ENCODE measurements around the gene GNA12. TPM values are rescaled to one million over a fixed set of nuclear protein-coding genes. Genes with fewer than 3 reads are reported as not detected.
"Not testable (repeated sequence)": the region's sequence is repeated elsewhere in the genome, so short reads cannot be mapped to it uniquely, and the experiment has no call there.

The GNA12 gene
- total and polyA plus RNA-seq, 4 donors = 21.4 to 56.6 (median 42.3) TPM

- not testable (repeated sequence) for H3K27ac ChIP-seq (ENCODE audit: low read depth in 1 of 2, low read length in 2 of 2); H3K4me3 ChIP-seq (ENCODE audit: low read length in 2 of 2); ATAC-seq (ENCODE audit: low FRiP score); H3K9me3 ChIP-seq (ENCODE audit: control insufficient read depth, low read length); H3K36me3 ChIP-seq (ENCODE audit: control insufficient read depth in 1 of 2, insufficient read depth in 2 of 2, low read length in 1 of 2); H3K4me1 ChIP-seq (ENCODE audit: control insufficient read depth in 1 of 2, insufficient read depth in 2 of 2, low read length in 2 of 2); DNase-seq; H3K27me3 ChIP-seq (ENCODE audit: control insufficient read depth in 1 of 2, insufficient read depth in 2 of 2, low read length in 1 of 2)
- WGBS, 2 donors = 43 to 54% methylated on average over 51 to 64 of the region's 64 CpGs
- intact Hi-C loops (cut with DNase I) = loop anchor here (5.0 kb wide), 2 partner anchors 107 to 227 kb away; no protein-coding TSS in a partner anchor
Observed at GRCh38 chr7:2679135-2680127, 164.7 kb downstream of the GNA12 start.

- H3K9me3 ChIP-seq (ENCODE audit: control insufficient read depth, low read length); H3K4me3 ChIP-seq (ENCODE audit: low read length in 2 of 2); H3K4me1 ChIP-seq (ENCODE audit: control insufficient read depth in 1 of 2, insufficient read depth in 2 of 2, low read length in 2 of 2); intact Hi-C loops (cut with DNase I); H3K27me3 ChIP-seq (ENCODE audit: control insufficient read depth in 1 of 2, insufficient read depth in 2 of 2, low read length in 1 of 2); DNase-seq; H3K36me3 ChIP-seq (ENCODE audit: control insufficient read depth in 1 of 2, insufficient read depth in 2 of 2, low read length in 1 of 2); ATAC-seq (ENCODE audit: low FRiP score); H3K27ac ChIP-seq (ENCODE audit: low read depth in 1 of 2, low read length in 2 of 2): not testable (repeated sequence)
- WGBS, 2 donors = 82 to 84% methylated on average over 13 to 15 of the region's 15 CpGs
Observed at GRCh38 chr7:2678454-2678853, 165.7 kb downstream of the GNA12 start.

Other genes with a start within 250 kb of the GNA12 start
- 10 to 100 TPM; 58.9 to 79.9 TPM for gene TTYH3, start 212.3 kb downstream of the GNA12 start, total RNA-seq
- gene TTYH3, start 212.3 kb downstream of the GNA12 start, polyA plus RNA-seq = 10 to 100 TPM; 10.5 to 14.9 TPM
- 1 to 10 TPM; 1.1 to 2.0 TPM for gene AMZ1, start 156.1 kb downstream of the GNA12 start, total RNA-seq
- under 1 TPM in 1 of 2 donors, not detected in 1; 0.13 TPM for gene AMZ1, start 156.1 kb downstream of the GNA12 start, polyA plus RNA-seq
- 1 to 10 TPM; 1.8 to 1.9 TPM for gene CARD11, start 199.6 kb upstream of the GNA12 start, total RNA-seq
- gene CARD11, start 199.6 kb upstream of the GNA12 start, polyA plus RNA-seq = 1 to 10 TPM in 1 of 2 donors, under 1 TPM in 1; 0.18 to 1.3 TPM